WTC11 (cell line): ENCODE data around the gene SHLD1. TPM values are rescaled to one million over a fixed set of nuclear protein-coding genes. Genes with fewer than 3 reads are reported as not detected.

Experiments used
- ATAC-seq: fragments of 200-7000 bp; cut with Tn5 transposase; 2 replicates; pipeline ENCODE4 v1.10.0; 2021; ENCODE audit warnings: mild to moderate bottlenecking, moderate library complexity
- CTCF ChIA-PET: fragments of 300-600 bp; sonication (Branson Sonifier 250); formaldehyde crosslinking; loops from one replicate; lab custom pipeline; 2021; ENCODE audit warnings: antibody characterized with exemption; lab: Charles Lee
- POLR2A ChIA-PET: fragments of 350-600 bp; sonication (Branson Sonifier 250); formaldehyde crosslinking; loops from one replicate; lab custom pipeline; 2021; ENCODE audit warnings: antibody characterized with exemption; lab: Charles Lee
- DNase-seq: peaks from one replicate; pipeline ENCODE4 v3.0.0; 2021; ENCODE audit warnings: low spot score
- H3K27ac Mint-ChIP-seq: 2 replicates; pipeline ENCODE4 v1.8.0; 2021; ENCODE audit warnings: mixed read lengths
- H3K27me3 Mint-ChIP-seq: 2 replicates; pipeline ENCODE4 v1.8.0; 2021; ENCODE audit warnings: low read depth, mild to moderate bottlenecking, moderate library complexity, mixed read lengths
- H3K36me3 Mint-ChIP-seq: 2 replicates; pipeline ENCODE4 v1.8.0; 2021; ENCODE audit warnings: mixed read lengths
- H3K4me1 Mint-ChIP-seq: 2 replicates; pipeline ENCODE4 v1.8.0; 2022; ENCODE audit warnings: mixed read lengths
- H3K4me3 Mint-ChIP-seq: 2 replicates; pipeline ENCODE4 v1.8.0; 2021; ENCODE audit warnings: mild to moderate bottlenecking, moderate library complexity, mixed read lengths
- H3K9me3 Mint-ChIP-seq: 2 replicates; pipeline ENCODE4 v1.8.0; 2021; ENCODE audit warnings: mixed read lengths
- ARID4B ChIP-seq: sonication (generic); formaldehyde crosslinking; IDR thresholded peaks from 2 replicates; pipeline ENCODE4 v1.8.0; 2023; ENCODE audit warnings: missing genetic modification reagents, mild to moderate bottlenecking, borderline replicate concordance
- CBFB ChIP-seq: sonication (generic); formaldehyde crosslinking; IDR thresholded peaks from 2 replicates; pipeline ENCODE4 v1.8.1; 2022; ENCODE audit warnings: mild to moderate bottlenecking, low read depth, missing genetic modification reagents
- ETV6 ChIP-seq: sonication (generic); formaldehyde crosslinking; IDR thresholded peaks from 2 replicates; pipeline ENCODE4 v1.8.1; 2022; ENCODE audit warnings: mild to moderate bottlenecking, missing genetic modification reagents
- FOXK1 ChIP-seq: sonication (generic); formaldehyde crosslinking; IDR thresholded peaks from 2 replicates; pipeline ENCODE4 v1.8.0; 2022; ENCODE audit warnings: mild to moderate bottlenecking, moderate library complexity, missing genetic modification reagents
- IRF2 ChIP-seq: sonication (generic); formaldehyde crosslinking; IDR thresholded peaks from 2 replicates; pipeline ENCODE4 v1.8.0; 2022; ENCODE audit warnings: low read depth, missing genetic modification reagents, borderline replicate concordance
- JUN ChIP-seq: sonication (generic); formaldehyde crosslinking; IDR thresholded peaks from 2 replicates; pipeline ENCODE4 v1.8.0; 2023; ENCODE audit warnings: mild to moderate bottlenecking, missing genetic modification reagents
- MXD4 ChIP-seq: fragments of 250-450 bp; sonication (Bioruptor Pico); IDR thresholded peaks from 2 replicates; pipeline ENCODE4 v1.8.0; 2021; ENCODE audit warnings: mild to moderate bottlenecking, moderate library complexity, borderline replicate concordance
- NFATC4 ChIP-seq: fragments of 250-450 bp; sonication (Bioruptor Pico); IDR thresholded peaks from 2 replicates; pipeline ENCODE4 v1.9.0; 2021; ENCODE audit warnings: mild to moderate bottlenecking
- NFE2L1 ChIP-seq: sonication (generic); formaldehyde crosslinking; IDR thresholded peaks from 2 replicates; pipeline ENCODE4 v1.8.1; 2023; ENCODE audit warnings: missing genetic modification reagents
- NFYB ChIP-seq: sonication (generic); formaldehyde crosslinking; conservative IDR thresholded peaks from 2 replicates; pipeline ENCODE4 v1.8.0; 2022; ENCODE audit warnings: low read depth, missing genetic modification reagents
- NR3C1 ChIP-seq: sonication (generic); formaldehyde crosslinking; conservative IDR thresholded peaks from 2 replicates; pipeline ENCODE4 v1.8.1; 2023; ENCODE audit warnings: low read depth, mild to moderate bottlenecking, missing genetic modification reagents
- TEAD4 ChIP-seq: sonication (generic); formaldehyde crosslinking; IDR thresholded peaks from 2 replicates; pipeline ENCODE4 v1.8.0; 2022; ENCODE audit warnings: mild to moderate bottlenecking, missing genetic modification reagents
- USF2 ChIP-seq: sonication (generic); formaldehyde crosslinking; IDR thresholded peaks from 2 replicates; pipeline ENCODE4 v1.8.1; 2023; ENCODE audit warnings: mild to moderate bottlenecking, missing genetic modification reagents, moderate library complexity
- ZBTB21 ChIP-seq: sonication (generic); formaldehyde crosslinking; IDR thresholded peaks from 2 replicates; pipeline ENCODE4 v1.8.1; 2023; ENCODE audit warnings: mild to moderate bottlenecking, missing genetic modification reagents, borderline replicate concordance
- ZBTB43 ChIP-seq: sonication (generic); formaldehyde crosslinking; IDR thresholded peaks from 2 replicates; pipeline ENCODE4 v1.8.1; 2023; ENCODE audit warnings: mild to moderate bottlenecking, missing genetic modification reagents
- ZNF416 ChIP-seq: fragments of 250-450 bp; sonication (Bioruptor Pico); IDR thresholded peaks from 2 replicates; pipeline ENCODE4 v1.9.0; 2021; ENCODE audit warnings: mild to moderate bottlenecking, inconsistent platforms
- ZNF532 ChIP-seq: fragments of 250-450 bp; sonication (Bioruptor Pico); IDR thresholded peaks from 2 replicates; pipeline ENCODE4 v1.9.0; 2021; ENCODE audit warnings: mild to moderate bottlenecking, borderline replicate concordance
- total RNA-seq: library from RNA; stranded (reverse); gene quantifications from 3 replicates; pipeline ENCODE4 v1.2.3, GENCODE V29; 2021
- TF ChIP-seq, protein P1 (sequence below): sonication (generic); formaldehyde crosslinking; IDR thresholded peaks from 2 replicates; pipeline ENCODE4 v1.8.1; 2023; ENCODE audit warnings: mild to moderate bottlenecking, missing genetic modification reagents, borderline replicate concordance

The SHLD1 gene
- total RNA-seq, 1 experiment from 2014 or later, result 4.1 TPM

GRCh38 chr20:5835871-5836270, 85.7 kb downstream of the SHLD1 start:
- DNase-seq, result no peak
- Mint-ChIP-seq H3K4me3 (no peak overlapping the region), H3K9me3 (peaks cover 8% of the 10 kb centered on the region), H3K36me3 (no peaks in the 10 kb centered on the region), H3K4me1 (no peaks in the 10 kb centered on the region), H3K27ac (no peak overlapping the region), H3K27me3 (no peaks in the 10 kb centered on the region)
- no peak for TF ChIP-seq CBFB (CRISPR knock-in tag)
- no peak for TF ChIP-seq TEAD4 (CRISPR knock-in tag)
- no peak for TF ChIP-seq USF2 (CRISPR knock-in tag)
- TF ChIP-seq ZBTB43 (CRISPR knock-in tag), result no peak
- TF ChIP-seq NFYB (CRISPR knock-in tag), result no peak
- no peak for TF ChIP-seq JUN (CRISPR knock-in tag)
- no peak for TF ChIP-seq ZNF532 (CRISPR knock-in tag)
- no peak for TF ChIP-seq ZNF416
- TF ChIP-seq NFATC4, result no peak
- TF ChIP-seq NFE2L1, result no peak
- no peak for TF ChIP-seq NR3C1 (CRISPR knock-in tag)
- no peak for TF ChIP-seq IRF2 (CRISPR knock-in tag)
- TF ChIP-seq, protein P1, sequence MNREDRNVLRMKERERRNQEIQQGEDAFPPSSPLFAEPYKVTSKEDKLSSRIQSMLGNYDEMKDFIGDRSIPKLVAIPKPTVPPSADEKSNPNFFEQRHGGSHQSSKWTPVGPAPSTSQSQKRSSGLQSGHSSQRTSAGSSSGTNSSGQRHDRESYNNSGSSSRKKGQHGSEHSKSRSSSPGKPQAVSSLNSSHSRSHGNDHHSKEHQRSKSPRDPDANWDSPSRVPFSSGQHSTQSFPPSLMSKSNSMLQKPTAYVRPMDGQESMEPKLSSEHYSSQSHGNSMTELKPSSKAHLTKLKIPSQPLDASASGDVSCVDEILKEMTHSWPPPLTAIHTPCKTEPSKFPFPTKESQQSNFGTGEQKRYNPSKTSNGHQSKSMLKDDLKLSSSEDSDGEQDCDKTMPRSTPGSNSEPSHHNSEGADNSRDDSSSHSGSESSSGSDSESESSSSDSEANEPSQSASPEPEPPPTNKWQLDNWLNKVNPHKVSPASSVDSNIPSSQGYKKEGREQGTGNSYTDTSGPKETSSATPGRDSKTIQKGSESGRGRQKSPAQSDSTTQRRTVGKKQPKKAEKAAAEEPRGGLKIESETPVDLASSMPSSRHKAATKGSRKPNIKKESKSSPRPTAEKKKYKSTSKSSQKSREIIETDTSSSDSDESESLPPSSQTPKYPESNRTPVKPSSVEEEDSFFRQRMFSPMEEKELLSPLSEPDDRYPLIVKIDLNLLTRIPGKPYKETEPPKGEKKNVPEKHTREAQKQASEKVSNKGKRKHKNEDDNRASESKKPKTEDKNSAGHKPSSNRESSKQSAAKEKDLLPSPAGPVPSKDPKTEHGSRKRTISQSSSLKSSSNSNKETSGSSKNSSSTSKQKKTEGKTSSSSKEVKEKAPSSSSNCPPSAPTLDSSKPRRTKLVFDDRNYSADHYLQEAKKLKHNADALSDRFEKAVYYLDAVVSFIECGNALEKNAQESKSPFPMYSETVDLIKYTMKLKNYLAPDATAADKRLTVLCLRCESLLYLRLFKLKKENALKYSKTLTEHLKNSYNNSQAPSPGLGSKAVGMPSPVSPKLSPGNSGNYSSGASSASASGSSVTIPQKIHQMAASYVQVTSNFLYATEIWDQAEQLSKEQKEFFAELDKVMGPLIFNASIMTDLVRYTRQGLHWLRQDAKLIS (CRISPR knock-in tag), result no peak
- TF ChIP-seq FOXK1, result no peak
- TF ChIP-seq ARID4B (CRISPR knock-in tag), result no peak
- no peak for TF ChIP-seq ETV6 (CRISPR knock-in tag)
- no peak for TF ChIP-seq ZBTB21 (CRISPR knock-in tag)
- TF ChIP-seq MXD4 (CRISPR knock-in tag), result no peak
- CTCF ChIA-PET, result interaction anchor here (0.5 to 1.3 kb wide), 4 partner anchors 13 to 1297 kb away, joined by 3 read pairs; no protein-coding TSS in a partner anchor
- POLR2A ChIA-PET, result no interaction called here
- no peak for ATAC-seq
